A673 (cell line): Measurements from ENCODE around the gene SEC22C.

Experiments used
- EZH2 ChIP-seq: fragments of 200-600 bp; sonication (generic); IDR thresholded peaks from 2 replicates; pipeline ENCODE4 v1.6.1; 2017; ENCODE audit warnings: borderline replicate concordance, low read depth, mild to moderate bottlenecking, mixed read lengths, antibody characterized with exemption, low read length; ENCODE audit not compliant: poor library complexity, severe bottlenecking
- TF ChIP-seq, protein P1 (sequence below): fragments of 300-800, 200-600 bp; sonication (generic); conservative IDR thresholded peaks from 2 replicates; pipeline ENCODE4 v1.5.1; 2017; ENCODE audit warnings: low read depth, mild to moderate bottlenecking, antibody characterized with exemption, low read length, moderate library complexity, mixed read lengths

DNA sequence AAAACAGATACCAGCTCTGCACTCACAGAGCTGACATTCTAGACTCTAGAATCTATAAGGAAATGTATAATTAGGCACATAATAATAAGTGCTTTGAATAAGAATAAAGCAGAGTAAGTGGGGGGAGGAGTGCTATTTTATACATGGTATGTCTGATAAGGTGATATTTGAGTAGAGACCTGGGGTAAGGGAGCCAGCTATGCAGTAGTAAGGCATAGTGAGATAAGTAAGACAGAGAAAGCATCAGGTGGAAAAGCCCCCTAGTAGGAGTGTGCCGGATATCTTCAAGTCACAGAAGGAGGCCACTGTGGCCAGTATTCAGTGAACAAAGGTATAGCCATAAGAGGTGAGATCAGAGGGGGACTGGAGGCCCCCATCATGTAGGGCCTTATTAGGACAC is 11.9 kb upstream of the SEC22C start:
- TF ChIP-seq, protein P1, sequence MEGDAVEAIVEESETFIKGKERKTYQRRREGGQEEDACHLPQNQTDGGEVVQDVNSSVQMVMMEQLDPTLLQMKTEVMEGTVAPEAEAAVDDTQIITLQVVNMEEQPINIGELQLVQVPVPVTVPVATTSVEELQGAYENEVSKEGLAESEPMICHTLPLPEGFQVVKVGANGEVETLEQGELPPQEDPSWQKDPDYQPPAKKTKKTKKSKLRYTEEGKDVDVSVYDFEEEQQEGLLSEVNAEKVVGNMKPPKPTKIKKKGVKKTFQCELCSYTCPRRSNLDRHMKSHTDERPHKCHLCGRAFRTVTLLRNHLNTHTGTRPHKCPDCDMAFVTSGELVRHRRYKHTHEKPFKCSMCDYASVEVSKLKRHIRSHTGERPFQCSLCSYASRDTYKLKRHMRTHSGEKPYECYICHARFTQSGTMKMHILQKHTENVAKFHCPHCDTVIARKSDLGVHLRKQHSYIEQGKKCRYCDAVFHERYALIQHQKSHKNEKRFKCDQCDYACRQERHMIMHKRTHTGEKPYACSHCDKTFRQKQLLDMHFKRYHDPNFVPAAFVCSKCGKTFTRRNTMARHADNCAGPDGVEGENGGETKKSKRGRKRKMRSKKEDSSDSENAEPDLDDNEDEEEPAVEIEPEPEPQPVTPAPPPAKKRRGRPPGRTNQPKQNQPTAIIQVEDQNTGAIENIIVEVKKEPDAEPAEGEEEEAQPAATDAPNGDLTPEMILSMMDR, result no peak
- no peak for TF ChIP-seq EZH2
